Activated CD4-positive, alpha-beta T cell treated with anti-CD3 and anti-CD28 coated beads, Interleukin-2, amount 10 ng/mL, durations not matched to agents 24 days and 14 days (primary cell): Measurements from ENCODE around the gene INTS3. TPM values are rescaled to one million over a fixed set of nuclear protein-coding genes. Genes with fewer than 3 reads are reported as not detected.
A peak's percentile ranks its signal among the peaks of the same experiment; 100 is the strongest.
"Not testable (repeated sequence)": the region's sequence is repeated elsewhere in the genome, so short reads cannot be mapped to it uniquely, and the experiment has no call there.

ENCODE experiments used
- DNase-seq: peaks from one replicate; pipeline ENCODE4 v3.0.0; 2022
- H3K27ac Mint-ChIP-seq: one replicate; pipeline ENCODE4 v1.8.0; 2022; ENCODE audit warnings: mild to moderate bottlenecking, mixed read lengths
- H3K27me3 Mint-ChIP-seq: one replicate; pipeline ENCODE4 v1.8.0; 2022; ENCODE audit warnings: mixed read lengths
- H3K36me3 Mint-ChIP-seq: one replicate; pipeline ENCODE4 v1.8.0; 2022; ENCODE audit warnings: low read depth, mild to moderate bottlenecking, mixed read lengths
- H3K4me1 Mint-ChIP-seq: one replicate; pipeline ENCODE4 v1.8.0; 2021; ENCODE audit warnings: mixed read lengths
- H3K4me3 Mint-ChIP-seq: one replicate; pipeline ENCODE4 v1.8.0; 2022; ENCODE audit warnings: mild to moderate bottlenecking, moderate library complexity, mixed read lengths
- H3K9me3 Mint-ChIP-seq: one replicate; pipeline ENCODE4 v1.8.0; 2021; ENCODE audit warnings: mixed read lengths
- intact Hi-C: fragments of 100-400 bp; cut with micrococcal nuclease; formaldehyde crosslinking; loops from one replicate; pipeline ENCODE4 v1.15.1; 2023
- total RNA-seq: library from RNA; stranded (reverse); gene quantifications from 2 replicates; pipeline ENCODE4 v1.2.3, GENCODE V29; 2022

The INTS3 gene
- total RNA-seq, 1 donor from 2014 or later: 64.8 TPM

DNA sequence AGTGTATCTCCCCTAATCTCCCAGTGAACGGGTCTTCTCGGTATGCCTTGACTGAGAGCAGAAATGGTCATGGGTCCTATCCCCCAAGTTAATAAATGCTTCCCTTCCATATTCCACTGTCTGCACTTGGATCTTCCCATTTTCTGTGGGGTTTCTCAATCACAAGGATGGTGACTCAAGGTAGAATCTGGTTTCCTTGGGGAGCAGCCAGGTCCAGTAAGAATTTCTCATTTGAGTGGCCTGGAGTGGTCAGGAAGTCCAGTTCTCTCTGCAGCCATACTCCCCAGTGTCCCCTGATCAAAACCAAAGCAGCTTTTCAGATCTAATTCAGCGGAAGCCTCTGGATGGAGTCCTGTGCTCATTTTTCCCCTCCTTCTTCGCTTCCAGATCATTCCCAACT lies 32.6 kb downstream of the INTS3 start:
- no peaks in the 10 kb centered on the region for H3K4me1 Mint-ChIP-seq
- intact Hi-C loops: no loop called here
- H3K9me3 Mint-ChIP-seq: no peaks in the 10 kb centered on the region
- no peak overlapping the region for H3K27ac Mint-ChIP-seq
- no peaks in the 10 kb centered on the region for H3K27me3 Mint-ChIP-seq
- H3K4me3 Mint-ChIP-seq: no peak overlapping the region
- peaks cover 51% of the 10 kb centered on the region for H3K36me3 Mint-ChIP-seq
- DNase-seq: no peak

DNA sequence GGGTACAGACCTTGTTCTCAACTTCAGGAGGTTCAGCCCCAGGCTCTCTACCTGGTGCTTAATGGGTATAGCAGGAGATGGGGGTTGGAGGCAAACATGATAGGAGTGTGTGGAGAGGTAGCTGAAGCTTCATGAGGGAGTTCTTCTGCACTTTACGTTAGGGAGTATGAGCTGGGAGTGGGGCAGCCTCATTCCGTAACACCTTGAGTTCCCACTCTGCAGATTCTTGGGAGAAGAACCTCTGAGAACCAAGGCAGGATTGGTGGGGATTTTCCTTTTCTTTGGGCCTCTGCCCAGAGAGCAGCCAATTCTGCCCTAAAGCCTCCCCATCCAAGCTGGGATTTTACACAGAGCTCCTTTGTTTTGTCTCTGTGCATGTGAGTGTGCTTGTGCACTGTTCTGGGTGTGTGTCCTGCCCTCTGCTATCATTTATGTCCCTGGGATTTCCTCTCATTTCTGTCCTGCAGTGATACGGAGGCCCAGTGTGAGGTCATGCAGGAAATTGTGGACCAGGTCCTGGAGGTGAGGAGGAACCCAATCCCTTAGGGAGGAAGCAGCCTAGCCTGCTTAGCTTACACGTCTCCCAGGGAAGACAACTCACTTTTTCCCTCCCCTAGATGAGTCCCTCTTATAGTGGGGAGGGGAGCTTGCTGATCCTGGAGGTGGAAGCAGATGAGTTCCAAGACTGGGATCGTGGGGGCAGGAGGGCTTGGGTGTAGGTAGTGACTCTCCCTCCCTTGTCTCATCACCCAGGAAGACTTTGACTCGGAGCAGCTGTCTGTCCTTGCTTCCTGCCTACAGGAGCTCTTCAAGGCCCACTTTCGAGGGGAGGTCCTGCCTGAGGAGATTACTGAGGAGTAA lies 35.7 kb downstream of the INTS3 start:
- Mint-ChIP-seq H3K9me3 (no peaks in the 10 kb centered on the region), H3K4me3 (no peak overlapping the region), H3K27me3 (no peaks in the 10 kb centered on the region), H3K36me3 (peaks cover 58% of the 10 kb centered on the region), H3K27ac (no peak overlapping the region), H3K4me1 (no peaks in the 10 kb centered on the region)
- DNase-seq: no peak
- intact Hi-C loops: no loop called here

DNA sequence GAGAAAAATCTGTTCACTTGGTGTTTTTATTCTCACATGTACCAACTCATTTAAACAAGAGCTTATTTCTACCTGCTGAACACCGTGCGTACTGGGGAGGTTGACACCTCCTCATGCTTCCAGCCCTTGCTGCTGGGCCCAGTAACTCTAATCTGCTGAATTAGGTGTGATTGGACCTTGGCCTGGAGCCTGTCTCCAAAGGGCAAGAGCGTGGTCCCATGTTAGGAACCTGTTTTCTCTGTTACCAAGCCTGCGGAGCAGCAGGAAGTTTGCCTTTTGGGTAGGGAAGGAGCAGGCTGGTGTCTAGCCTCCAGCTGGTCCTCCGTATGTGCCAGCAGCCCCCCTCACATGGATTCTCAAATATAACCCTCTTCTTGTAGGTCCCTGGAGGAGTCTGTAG lies 36.5 kb downstream of the INTS3 start:
- intact Hi-C loops: no loop called here
- DNase-seq: no peak
- Mint-ChIP-seq H3K9me3 (no peaks in the 10 kb centered on the region), H3K27me3 (no peaks in the 10 kb centered on the region), H3K4me1 (no peaks in the 10 kb centered on the region), H3K4me3 (no peak overlapping the region), H3K27ac (no peak overlapping the region), H3K36me3 (peaks cover 63% of the 10 kb centered on the region)

DNA sequence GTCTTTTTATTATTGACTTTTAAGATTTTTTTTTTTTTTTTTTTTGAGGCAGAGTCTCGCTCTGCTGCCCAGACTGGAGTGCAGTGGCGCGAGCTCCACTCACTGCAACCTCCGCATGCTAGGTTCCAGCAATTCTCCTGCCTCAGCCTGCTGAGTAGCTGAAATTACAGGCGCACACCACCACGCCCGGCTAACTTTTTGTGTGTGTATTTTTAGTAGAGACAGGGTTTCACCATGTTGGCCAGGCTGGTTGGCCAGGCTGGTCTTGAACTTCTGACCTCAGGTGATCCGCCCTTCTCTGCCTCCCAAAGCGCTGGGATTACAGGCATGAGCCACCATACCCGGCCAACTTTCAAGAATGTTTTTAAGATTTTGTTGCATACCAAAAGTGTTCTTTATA lies 38.8 kb downstream of the INTS3 start:
- H3K9me3 Mint-ChIP-seq, DNase-seq, intact Hi-C loops, H3K27me3 Mint-ChIP-seq, H3K4me1 Mint-ChIP-seq, H3K27ac Mint-ChIP-seq, H3K4me3 Mint-ChIP-seq: not testable (repeated sequence)
- H3K36me3 Mint-ChIP-seq: peaks cover 56% of the 10 kb centered on the region

DNA sequence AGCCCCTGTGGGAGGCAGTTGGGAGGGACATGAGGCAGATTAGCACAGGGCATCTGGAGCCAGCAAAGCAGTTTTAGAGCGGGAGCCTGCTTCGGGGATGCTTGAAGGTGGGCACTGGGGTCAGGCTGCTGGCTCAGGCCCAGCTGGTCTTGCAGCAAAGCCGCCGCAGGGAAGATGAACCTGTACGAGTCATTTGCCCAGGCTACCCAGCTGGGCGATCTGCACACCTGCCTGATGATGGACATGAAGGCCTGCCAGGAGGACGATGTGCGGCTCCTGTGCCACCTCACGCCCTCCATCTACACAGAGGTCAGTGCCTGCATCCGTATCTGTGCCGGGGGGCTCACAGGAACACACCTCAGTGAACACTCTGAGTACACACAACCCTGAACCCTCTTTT lies 39.7 kb downstream of the INTS3 start:
- Mint-ChIP-seq H3K4me1 (no peaks in the 10 kb centered on the region), H3K4me3 (no peak overlapping the region), H3K27ac (no peak overlapping the region), H3K36me3 (peaks cover 55% of the 10 kb centered on the region), H3K9me3 (no peaks in the 10 kb centered on the region), H3K27me3 (no peaks in the 10 kb centered on the region)
- intact Hi-C loops: no loop called here
- no peak for DNase-seq

DNA sequence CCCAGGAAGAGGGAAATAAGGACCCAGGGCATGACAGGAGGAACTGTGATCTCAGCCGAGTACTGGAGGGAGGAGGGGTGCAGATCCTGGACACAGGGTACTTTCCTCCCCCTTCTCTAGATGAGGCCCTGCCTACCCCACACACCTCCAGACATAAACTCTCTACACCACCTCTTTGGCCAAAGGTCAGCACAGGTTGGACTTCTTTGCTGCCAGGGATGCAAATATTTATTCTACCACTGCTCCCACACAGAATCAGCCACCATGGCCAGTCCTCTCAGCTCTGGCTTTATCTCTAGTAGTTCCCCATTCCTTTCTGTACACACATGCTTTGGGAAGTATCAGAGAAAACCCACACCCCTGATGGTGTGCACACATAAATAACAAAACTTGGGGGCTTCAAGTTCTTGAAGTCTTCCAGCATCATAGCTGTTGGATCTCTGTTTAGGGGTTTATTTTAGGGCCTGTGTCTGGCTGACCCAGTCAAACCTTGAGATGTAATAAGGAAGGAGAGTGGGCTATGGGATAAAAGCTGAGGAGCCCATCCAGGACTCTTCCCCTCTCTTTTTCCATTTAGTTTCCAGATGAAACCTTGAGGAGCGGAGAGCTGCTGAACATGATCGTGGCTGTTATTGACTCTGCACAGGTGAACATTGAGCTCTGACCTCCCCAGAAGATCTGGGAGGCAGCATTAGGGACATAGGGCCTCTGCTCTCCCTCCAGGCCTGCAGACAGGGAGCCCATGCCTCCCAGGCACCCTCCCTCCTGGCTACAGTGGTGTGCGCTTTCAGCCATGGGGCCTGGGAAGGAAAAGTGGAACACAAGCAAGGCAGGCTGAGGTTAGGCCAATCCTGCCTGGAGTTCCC lies 40.7 kb downstream of the INTS3 start:
- Mint-ChIP-seq H3K27ac (no peak overlapping the region), H3K36me3 (peaks cover 57% of the 10 kb centered on the region), H3K4me1 (peaks cover 3% of the 10 kb centered on the region), H3K4me3 (no peak overlapping the region), H3K9me3 (no peaks in the 10 kb centered on the region), H3K27me3 (no peaks in the 10 kb centered on the region)
- intact Hi-C loops: no loop called here
- DNase-seq: no peak

DNA sequence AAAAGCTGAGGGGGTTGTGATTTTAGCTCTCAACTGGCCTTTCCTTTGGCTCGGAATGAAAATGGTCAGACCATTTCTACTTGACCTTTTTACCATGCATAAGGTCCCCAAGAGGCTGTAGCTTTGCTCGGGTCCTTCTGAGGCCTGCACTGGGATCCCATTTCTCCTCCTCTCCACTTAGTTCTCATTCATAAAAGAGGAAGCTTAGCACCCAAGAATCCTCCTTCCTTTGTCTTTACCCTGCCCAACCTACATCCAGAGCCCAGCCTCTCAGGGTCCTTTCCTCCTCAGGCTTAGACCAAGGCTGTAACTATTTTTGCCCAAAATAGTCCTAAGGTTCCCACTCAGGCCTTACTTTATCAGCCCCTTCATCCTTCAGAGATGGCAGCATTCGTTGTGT lies 41.4 kb downstream of the INTS3 start:
- peaks cover 59% of the 10 kb centered on the region for H3K36me3 Mint-ChIP-seq
- H3K27me3 Mint-ChIP-seq: no peaks in the 10 kb centered on the region
- intact Hi-C loops: no loop called here
- H3K4me3 Mint-ChIP-seq: no peak overlapping the region
- H3K9me3 Mint-ChIP-seq: no peaks in the 10 kb centered on the region
- DNase-seq: no peak
- H3K27ac Mint-ChIP-seq: peak overlapping the region; percentile 29
- peaks cover 7% of the 10 kb centered on the region for H3K4me1 Mint-ChIP-seq

DNA sequence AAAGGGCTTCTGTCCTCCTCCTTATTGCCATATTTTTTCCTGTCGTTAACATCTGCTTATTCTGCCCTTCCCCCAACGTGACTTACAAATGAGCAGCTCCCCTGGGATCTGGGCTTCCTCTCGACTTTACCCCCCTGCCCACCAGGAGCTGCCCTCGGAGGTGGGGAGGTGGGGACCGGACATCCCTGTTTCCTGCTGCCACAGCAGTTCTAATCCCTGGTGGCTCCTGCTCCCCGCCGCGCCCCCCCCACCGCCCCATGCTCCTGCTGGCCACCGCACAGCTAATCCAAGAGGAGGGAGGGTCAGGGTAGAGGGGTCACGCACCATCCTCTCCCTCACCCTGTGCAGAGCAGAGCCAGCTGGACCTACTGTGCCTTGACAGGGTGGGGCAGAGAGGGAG lies 42.9 kb downstream of the INTS3 start:
- H3K36me3 Mint-ChIP-seq: peaks cover 47% of the 10 kb centered on the region
- peaks cover 15% of the 10 kb centered on the region for H3K4me1 Mint-ChIP-seq
- DNase-seq: no peak
- no peaks in the 10 kb centered on the region for H3K9me3 Mint-ChIP-seq
- no peak overlapping the region for H3K4me3 Mint-ChIP-seq
- intact Hi-C loops: no loop called here
- H3K27me3 Mint-ChIP-seq: no peaks in the 10 kb centered on the region
- peak overlapping the region; percentile 29 for H3K27ac Mint-ChIP-seq

DNA sequence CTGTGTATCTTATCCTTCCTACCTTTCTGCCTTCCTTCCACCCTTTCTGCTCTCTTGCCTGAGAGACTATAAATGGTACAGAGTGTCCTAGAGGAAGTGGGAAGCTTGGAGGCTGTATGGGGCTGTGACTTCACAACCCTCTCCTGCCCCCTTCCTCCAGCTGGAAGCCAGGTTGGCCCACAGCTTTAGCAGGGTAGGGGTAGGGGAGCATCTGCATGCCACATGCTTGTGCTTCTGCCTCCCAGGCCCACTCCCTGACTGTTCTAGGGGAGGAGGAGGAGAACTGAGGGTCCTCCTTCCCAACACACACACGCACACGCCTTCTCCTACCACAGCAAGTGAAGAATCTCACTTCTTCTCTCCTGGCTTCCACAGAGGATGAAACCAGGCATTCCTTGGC lies 43.4 kb downstream of the INTS3 start:
- H3K4me3 Mint-ChIP-seq: no peak overlapping the region

DNA sequence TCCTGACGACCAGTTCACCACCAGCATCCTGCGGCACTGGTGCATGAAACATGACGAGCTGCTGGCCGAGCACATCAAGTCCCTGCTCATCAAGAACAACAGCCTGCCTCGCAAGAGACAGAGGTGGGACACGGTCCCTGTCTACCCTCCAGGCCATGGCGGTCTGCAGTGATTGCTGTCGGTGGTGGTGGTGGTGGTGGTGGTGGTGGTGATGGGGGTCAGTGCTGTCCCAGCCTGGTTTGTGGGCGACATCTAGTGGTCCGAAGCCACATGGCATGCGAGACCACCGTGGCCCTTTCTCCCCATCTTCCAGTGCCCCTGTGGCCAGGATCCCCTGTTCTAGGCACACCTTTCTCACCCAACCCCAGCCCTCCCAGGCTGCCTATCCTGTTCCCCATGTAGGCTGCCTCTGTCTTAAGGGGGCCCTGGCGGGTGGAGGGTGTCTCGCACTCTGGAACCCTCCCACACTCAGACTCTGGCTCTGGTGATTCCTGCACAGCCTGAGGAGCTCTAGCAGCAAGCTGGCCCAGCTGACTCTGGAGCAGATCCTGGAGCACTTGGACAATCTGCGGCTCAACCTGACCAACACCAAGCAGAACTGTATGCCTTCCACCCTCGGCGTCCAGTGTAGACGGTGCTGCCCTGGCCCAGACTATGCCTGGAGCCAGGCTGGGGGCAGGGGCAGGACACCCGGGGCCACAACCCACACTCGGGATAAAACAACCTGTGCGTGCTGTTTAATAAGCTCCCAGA lies 44.2 kb downstream of the INTS3 start:
- no peak overlapping the region for H3K27ac Mint-ChIP-seq
- H3K4me3 Mint-ChIP-seq: no peak overlapping the region
- H3K4me1 Mint-ChIP-seq: peaks cover 24% of the 10 kb centered on the region
- DNase-seq: no peak
- no peaks in the 10 kb centered on the region for H3K9me3 Mint-ChIP-seq
- H3K36me3 Mint-ChIP-seq: peaks cover 42% of the 10 kb centered on the region
- no peaks in the 10 kb centered on the region for H3K27me3 Mint-ChIP-seq
- intact Hi-C loops: no loop called here

More for the DNA sequence above, 43.4 kb downstream of the INTS3 start:
- H3K27me3 Mint-ChIP-seq: no peaks in the 10 kb centered on the region
- no peaks in the 10 kb centered on the region for H3K9me3 Mint-ChIP-seq
- H3K4me1 Mint-ChIP-seq: peaks cover 18% of the 10 kb centered on the region
- intact Hi-C loops: no loop called here
- peaks cover 42% of the 10 kb centered on the region for H3K36me3 Mint-ChIP-seq
- H3K27ac Mint-ChIP-seq: no peak overlapping the region
- no peak for DNase-seq

DNA sequence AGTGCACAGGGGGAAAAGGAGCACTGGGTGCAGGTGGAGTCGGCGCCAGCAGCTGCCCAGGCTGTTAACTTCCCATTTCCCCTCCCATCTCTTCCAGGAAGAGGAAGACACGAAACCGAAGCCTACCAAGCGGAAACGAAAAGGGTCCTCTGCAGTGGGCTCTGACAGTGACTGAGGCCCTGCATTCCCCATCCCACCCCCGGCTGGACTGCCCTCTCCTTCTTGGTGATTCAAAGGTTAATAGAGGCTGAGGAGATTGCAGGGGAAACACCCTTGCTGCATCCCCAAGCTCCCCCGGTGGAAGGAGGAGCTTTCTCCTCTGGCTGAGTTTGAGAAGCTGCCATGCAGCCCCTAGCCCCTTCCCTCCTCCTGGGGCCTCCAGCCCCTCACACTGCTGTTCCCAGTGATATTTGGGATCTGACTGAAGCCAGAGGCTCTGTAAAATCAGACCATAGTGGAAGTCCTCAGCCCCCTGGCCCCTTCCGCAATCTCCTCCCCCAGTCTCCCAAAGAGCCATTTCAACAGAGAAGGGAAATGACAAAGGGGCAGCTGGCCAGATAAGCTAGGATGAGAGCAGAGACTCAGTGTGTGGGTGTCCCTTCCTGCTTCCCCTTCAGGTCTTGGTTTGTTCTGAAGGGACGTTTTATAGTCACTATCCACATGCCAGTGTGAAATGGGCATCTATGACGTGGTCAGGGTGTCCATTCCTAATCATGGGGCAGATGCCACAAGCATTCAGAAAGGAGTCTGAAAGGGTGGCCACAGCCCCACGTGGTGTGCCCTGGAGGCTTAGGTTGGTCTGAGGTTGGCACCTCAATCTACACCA lies 45.5 kb downstream of the INTS3 start:
- Mint-ChIP-seq H3K4me3 (no peak overlapping the region), H3K36me3 (peaks cover 31% of the 10 kb centered on the region), H3K9me3 (no peaks in the 10 kb centered on the region), H3K4me1 (peaks cover 27% of the 10 kb centered on the region), H3K27me3 (no peaks in the 10 kb centered on the region), H3K27ac (no peak overlapping the region)
- intact Hi-C loops: no loop called here
- DNase-seq: no peak

DNA sequence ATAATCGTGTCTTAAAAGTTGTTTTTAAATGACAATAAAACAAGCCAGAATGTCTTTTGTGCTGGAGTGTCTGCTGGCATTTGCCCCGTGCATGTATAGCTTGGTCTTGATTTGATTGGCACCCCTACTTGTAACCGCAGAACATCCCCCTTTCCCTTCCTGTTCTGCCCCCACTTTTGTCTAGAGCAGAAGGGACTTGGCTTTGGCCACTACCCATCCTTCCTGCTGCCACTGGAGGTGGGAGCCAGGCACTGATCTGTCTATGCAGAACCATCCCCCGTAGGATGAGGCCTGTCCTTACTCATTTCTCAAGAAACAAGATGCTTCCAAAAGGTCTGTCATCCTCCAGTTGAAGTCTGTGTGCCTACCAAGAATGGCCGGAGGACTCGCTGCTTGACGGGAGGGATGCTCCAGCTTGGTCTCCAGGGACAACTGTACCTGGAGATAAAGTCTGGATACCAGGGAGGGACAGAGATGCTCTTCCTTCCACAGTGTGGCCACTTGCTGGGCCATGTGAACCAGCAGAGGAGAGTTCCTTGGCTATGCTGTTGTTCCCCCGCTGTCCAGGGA lies 46.3 kb downstream of the INTS3 start:
- H3K4me3 Mint-ChIP-seq: no peak overlapping the region
- peaks cover 25% of the 10 kb centered on the region for H3K36me3 Mint-ChIP-seq
- peaks cover 27% of the 10 kb centered on the region for H3K4me1 Mint-ChIP-seq
- no peaks in the 10 kb centered on the region for H3K27me3 Mint-ChIP-seq
- H3K27ac Mint-ChIP-seq: no peak overlapping the region
- no peaks in the 10 kb centered on the region for H3K9me3 Mint-ChIP-seq
- intact Hi-C loops: no loop called here
- DNase-seq: no peak
